RKO (cell line): ENCODE measurements around the gene ARSI.

Source experiments
- DNase-seq: peaks from one replicate; pipeline ENCODE4 v3.0.0-alpha.2; 2016; ENCODE audit warnings: low spot score

Gene ARSI

DNA sequence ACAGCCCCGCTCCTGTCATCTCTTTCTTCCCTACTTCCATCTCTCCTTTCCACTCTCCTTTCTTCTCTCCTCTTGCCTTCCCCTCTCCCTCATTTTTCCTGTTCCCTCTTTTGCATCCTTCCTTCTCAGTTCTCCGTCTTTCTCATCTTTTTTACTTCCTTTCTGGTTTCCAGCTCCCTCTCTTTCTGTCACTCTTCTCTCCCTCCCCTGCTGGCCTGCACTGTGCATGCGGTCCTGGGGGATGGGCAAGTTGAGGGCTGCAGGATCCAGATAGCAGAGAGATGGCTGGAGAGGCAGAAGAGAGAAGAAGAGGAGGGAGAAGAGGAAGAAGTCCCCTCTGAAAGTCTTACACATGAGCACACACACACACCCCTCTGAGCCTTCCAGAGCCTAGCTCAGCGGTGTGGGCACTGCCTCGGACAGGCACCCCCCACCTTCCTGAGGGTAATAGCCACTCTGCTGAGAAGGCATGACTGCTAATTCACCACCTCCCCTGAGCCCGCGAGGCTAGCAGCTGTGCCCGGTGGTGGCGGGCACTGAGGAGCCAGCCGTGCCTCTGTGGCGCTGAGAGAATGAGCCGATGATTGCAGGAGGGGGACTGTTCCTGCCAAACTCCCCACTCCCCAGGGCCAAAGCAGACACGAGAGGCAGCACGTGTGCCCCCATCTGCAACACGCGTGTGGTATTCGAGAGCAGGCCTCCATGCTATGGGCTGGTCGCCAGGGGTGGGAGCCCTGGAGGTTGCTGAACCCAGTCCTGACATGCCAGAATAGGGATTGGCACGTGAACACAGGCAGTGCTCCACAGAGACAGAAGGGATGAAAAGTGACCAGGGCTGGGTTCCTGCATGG, 9.4 kb downstream of the ARSI start:
- no peak for DNase-seq

DNA sequence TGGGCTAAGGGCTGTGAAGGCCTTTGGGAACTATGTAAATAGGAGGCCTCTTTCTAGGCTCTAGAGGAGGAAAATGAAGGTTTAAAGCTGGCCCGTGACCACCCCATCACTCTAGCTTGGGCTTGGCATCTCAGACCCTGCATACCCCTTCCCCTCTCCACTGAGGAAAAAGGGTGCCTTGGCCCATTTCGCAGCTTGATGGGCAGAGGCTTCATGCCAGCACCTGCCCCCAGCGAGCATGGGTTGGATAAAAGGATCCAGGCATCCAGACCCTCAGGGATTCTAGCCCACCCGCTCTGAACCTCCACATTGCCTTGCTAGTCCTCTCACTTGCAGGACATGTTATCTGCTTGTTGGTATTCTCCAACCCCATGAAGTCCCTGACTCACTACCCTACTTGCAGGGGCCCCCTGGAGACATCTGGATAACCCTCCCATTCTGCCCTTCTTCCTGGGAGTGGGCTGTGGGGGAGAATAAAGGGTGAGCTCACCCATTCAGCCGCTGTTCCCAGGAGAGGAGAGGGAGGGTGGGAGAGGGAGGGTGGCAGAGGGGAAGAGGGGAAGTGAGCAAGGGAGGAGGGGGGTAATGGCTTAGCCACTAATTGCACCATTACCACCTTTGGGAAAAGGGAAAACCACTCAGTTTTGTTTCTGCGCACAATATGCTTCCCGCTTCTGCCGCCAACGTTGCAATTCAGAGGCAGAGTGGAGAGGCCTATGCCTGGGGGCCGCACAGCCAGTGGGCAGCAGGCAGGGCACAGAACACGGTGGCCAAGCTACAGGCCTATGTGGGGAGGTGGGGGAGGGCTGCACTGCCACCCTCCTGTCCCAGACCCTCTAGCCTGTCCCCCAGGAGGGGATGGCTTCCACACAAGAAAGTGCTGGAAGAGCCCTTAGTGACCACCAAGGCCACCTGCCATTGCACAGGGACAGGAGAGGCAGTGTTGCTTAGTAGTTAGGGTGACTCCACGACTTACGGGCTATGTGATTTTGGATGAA, 11.0 kb downstream of the ARSI start:
- no peak for DNase-seq

- DNase-seq = no peak
These were observed 12.9 kb downstream of the ARSI start, which contains the start of gene CAMK2A for GRCh38 chr5:150289551-150290390. Gene CAMK2A, minus strand, starts transcription at chr5:150289773. Its CDS starts 148 bp downstream, at chr5:150289625.

GRCh38 chr5:150288791-150289190, 13.9 kb downstream of the ARSI start:
- DNase-seq = no peak

GRCh38 chr5:150288361-150288760, 14.3 kb downstream of the ARSI start:
- DNase-seq = no peak

- DNase-seq = peak; percentile 22
These were observed 15.9 kb downstream of the ARSI start for GRCh38 chr5:150286820-150287219.

GRCh38 chr5:150285114-150285513, 17.6 kb downstream of the ARSI start:
- no peak for DNase-seq

DNA sequence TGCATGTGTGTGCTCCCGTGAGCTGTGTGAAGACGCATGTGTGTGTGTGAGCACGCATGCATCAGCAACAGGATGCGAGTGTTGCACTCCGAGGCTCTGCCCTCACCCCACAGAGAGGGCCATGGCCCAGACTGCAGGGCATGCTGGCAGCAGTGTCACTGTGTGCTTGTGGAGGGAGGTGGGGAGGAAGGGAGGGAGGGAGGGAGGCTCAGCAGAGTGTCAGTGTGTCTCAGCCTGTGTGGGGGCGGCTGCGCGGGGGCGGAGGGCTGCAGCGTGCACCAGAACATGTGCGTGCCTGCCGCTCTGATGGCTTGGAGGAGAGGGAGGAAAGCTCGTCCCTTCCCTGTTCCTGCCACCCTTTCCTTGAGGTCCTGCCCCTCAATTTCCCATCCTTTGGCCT, 18.4 kb downstream of the ARSI start:
- DNase-seq = no peak

DNA sequence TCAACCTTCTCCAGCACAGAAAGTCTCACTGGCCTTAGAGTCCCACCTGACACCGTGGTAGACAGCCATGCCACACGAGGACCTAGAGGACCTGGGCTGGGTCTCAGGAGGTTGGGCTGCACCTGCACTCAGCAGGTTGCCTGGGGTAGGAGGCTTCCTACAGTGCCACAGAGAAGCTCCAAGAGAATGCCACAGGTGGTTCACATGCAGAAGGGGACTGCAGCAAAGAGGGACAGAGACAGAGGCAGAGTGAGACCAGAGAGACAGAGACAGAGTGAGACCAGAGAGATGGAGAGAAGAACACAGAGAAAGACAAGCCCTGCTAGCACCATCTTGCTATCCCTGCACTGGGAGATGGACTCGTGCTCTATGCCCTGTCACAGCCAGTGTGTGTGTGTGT, 18.8 kb downstream of the ARSI start:
- DNase-seq = no peak

GRCh38 chr5:150281987-150282386, 20.7 kb downstream of the ARSI start:
- DNase-seq = no peak

DNA sequence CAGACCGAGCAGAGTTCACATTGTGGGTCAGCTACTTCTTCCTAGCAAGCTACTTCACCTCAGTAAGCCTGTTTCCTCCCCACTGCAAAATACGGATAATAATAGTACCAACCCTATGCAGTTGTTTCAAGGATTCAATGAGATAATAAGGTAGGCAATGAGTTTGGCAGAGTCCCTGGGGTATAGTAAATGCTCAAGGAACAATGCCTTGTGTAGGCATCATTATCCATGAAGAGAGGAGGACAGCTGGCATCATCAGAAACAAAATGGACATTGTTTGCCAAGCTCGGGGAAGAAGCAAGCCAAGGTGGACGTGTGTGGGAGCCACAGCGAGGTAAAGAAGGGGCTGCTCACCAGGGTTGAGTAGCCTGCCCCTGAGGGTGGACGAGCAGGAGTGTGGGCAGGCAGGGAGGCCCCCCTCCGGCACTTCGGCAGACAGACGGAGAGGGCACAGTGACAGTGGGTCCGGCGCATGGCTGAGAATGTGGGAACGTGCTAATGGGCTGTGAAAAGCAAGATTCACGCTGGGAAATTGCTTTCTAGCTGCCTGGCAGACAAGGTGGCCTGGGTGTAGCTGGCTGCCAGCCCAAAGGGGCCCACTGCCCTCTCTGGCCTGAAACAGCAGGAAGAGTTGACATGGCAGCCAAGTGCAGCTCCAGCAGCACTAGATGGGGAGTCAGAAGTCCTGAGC, 23.2 kb downstream of the ARSI start:
- DNase-seq = no peak

DNA sequence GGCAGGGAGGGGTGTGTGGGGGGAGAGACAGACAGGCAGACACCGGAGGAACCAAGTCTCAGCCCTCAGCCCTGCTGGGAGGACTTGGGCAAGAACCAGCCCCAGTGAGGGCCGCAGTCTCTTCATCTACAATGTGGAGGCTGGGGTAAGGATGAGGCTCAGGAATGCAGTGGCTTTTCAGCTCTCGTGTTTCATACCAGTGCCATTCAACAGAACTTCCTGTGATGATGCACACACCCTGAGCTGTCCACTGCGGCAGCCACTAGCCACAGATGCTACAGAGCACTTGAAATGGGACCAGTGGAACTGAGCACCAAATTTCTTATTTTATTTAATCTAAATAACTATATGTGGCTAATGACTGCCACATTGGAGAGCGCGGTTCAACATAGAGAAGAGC, 23.8 kb downstream of the ARSI start:
- peak; percentile 52 for DNase-seq

DNA sequence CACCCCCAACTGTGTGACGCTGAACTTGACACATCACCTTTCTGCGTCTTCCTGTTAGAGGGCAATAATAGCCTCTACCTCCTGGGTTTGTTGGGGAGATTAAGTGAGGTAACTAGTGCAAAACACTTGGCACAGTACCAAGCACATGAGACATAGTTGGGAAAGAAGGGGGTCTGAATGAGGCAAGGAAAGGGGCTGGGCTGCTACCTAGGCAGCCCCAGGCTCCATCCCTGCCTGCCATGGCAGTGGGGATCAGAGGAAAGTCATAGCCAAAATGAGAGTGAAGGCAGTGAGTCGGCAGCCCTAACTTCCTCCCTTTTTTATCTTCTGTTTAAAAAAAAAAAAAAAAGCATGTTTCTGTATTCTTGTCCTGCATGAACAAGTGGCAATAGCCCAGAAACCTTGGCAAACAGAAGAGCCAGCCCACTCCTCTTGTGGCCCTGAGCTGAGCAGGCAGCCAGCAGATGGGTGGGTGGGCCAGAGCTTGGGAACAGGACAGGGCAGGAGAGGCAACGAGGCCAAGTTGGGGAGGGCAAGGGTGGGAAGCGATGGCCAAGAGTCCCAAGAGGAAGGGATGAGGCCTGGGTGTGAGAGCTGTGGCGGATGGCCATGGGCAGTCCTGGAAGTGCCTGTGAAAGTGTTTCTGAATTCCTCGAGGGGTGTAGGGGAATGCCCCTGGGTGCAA, 24.5 kb downstream of the ARSI start:
- DNase-seq = no peak

DNA sequence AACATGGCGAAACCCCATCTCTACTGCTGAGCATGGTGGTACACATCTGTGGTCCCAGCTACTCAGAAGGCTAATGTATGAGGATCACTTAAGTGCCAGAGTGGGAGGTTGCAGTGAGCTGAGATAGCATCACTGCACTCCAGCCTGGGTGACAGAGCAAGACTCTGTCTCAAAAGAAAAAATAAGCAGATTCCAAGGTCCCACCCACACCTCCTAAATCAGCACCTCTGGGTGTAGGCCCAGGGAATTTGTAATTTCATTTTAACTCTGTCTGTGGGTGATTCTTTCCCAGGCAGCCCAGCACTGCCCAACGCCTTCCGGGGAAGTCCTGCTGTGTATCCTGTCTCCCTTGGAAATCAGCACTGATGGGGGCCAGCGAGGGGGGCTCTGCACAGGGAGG, 25.7 kb downstream of the ARSI start:
- no peak for DNase-seq

DNA sequence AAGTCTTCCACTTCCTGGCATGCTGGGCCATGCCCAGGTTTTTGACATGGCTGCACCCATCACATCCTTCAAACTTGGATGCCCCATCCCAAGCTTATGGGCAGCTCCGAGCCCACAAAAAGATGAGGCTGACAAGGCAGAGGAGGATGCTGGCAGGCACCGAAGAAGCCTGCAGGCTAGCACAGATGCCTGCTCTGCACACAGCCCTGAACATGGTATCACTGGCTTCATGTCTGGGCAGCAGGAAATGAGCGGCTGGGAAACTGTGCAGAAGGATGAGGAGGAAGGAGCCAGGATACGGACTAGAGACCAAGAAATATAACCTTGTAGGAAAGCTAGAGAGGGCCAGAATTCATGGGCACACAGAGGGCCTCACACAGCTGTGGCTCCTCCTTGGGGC, 27.9 kb downstream of the ARSI start:
- DNase-seq = no peak

GRCh38 chr5:150272531-150272930, 30.2 kb downstream of the ARSI start:
- DNase-seq = peak; percentile 29

GRCh38 chr5:150271923-150272322, 30.8 kb downstream of the ARSI start:
- DNase-seq = no peak

DNA sequence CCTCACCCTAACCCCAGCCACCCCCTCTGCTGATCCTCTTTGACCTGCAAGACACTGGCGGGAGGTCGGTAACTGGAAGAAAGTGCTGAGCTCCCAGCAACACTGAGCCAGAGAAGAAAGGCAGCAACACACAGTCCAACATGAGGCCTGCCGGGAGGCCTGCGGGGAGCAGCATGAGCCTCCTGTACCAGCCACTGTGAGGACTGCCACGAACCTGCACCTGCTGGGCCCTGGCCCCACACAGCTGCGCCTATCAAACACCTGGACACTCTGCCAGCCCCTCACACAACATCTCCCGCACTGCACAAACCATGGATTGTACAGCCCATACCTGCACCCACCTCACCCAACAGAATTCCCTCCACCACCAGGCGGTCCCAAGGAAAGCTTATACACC, 31.4 kb downstream of the ARSI start:
- no peak for DNase-seq

DNA sequence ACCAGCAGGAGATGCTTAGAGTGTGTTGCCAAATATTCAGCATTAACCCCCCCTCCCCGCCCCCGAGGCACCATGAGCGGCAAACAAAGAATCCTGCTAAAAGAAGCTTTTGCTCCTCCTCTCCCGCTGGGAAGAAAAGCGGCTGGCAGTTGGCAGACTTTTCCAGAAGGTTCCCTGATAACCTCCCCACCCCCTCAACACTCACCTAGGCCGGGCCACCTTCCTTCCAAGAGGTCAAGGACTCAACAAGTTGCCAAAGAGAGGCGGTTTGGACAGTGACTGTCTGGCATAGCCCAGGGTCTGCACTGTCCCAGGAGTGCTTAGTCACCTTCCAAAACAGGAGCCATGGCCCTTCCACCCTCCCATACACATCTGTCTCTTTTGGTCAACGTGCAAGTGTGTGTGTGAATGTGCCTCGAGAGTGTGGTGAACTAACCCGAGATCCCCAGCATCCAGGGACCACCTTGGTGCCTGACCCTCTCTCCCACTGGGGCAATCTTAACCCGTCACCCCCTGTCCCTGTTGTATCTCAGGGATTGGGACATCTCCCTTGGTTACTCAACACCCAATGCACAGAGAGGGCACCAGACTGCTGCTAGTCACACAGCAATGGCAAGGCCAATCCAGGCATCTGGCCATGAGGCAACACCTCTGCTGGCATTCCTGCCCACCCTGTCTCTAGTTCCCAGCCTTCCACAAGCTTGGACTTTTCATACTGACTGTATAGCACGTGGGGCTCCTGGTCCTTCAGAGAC, 32.0 kb downstream of the ARSI start:
- DNase-seq = no peak

GRCh38 chr5:150266871-150267291, 35.8 kb downstream of the ARSI start:
- DNase-seq = no peak
